H9 (cell line): ENCODE measurements around the gene NCAM1. TPM values are rescaled to one million over a fixed set of nuclear protein-coding genes. Genes with fewer than 3 reads are reported as not detected.

ENCODE experiments used
- DNase-seq: peaks from one replicate; pipeline ENCODE4 v3.0.0-alpha.2; 2017
- H2AFZ ChIP-seq: one replicate; pipeline ENCODE4 v1.6.1; 2013; ENCODE audit warnings: mild to moderate bottlenecking, low read length, control low read depth, moderate library complexity
- H2AK5ac ChIP-seq: 2 replicates; pipeline ENCODE4 v1.6.1; 2013; ENCODE audit warnings: low read length, control low read depth, mixed read lengths; ENCODE audit not compliant: insufficient read length
- H2BK120ac ChIP-seq: one replicate; pipeline ENCODE4 v1.6.1; 2013; ENCODE audit warnings: low read depth, mild to moderate bottlenecking, low read length, control low read depth, inconsistent platforms; ENCODE audit not compliant: poor library complexity, severe bottlenecking
- H2BK12ac ChIP-seq: 2 replicates; pipeline ENCODE4 v1.6.1; 2013; ENCODE audit warnings: low read length, control low read depth, mixed read lengths, low read depth; ENCODE audit not compliant: insufficient read length
- H2BK15ac ChIP-seq: 2 replicates; pipeline ENCODE4 v1.6.1; 2013; ENCODE audit warnings: low read depth, low read length, control low read depth
- H2BK20ac ChIP-seq: one replicate; pipeline ENCODE4 v1.6.1; 2013; ENCODE audit warnings: low read depth, mild to moderate bottlenecking, low read length, control low read depth, inconsistent platforms; ENCODE audit not compliant: poor library complexity, severe bottlenecking
- H2BK5ac ChIP-seq: 2 replicates; pipeline ENCODE4 v1.6.1; 2013; ENCODE audit warnings: low read length, control low read depth, mixed read lengths; ENCODE audit not compliant: insufficient read length
- H3K14ac ChIP-seq: 2 replicates; pipeline ENCODE4 v1.6.1; 2013; ENCODE audit warnings: low read length, control low read depth; ENCODE audit not compliant: insufficient read depth
- H3K18ac ChIP-seq: 2 replicates; pipeline ENCODE4 v1.6.1; 2013; ENCODE audit warnings: low read depth, mild to moderate bottlenecking, mixed read lengths, low read length, control low read depth; ENCODE audit not compliant: insufficient read length
- H3K23ac ChIP-seq: 2 replicates; pipeline ENCODE4 v1.6.1; 2013; ENCODE audit warnings: low read length, control low read depth, mixed read lengths, low read depth; ENCODE audit not compliant: insufficient read length
- H3K23me2 ChIP-seq: 2 replicates; pipeline ENCODE4 v1.6.1; 2013; ENCODE audit warnings: low read depth, mild to moderate bottlenecking, mixed read lengths, low read length, control low read depth; ENCODE audit not compliant: insufficient read length, poor library complexity, severe bottlenecking
- H3K27ac ChIP-seq: 2 replicates; pipeline ENCODE4 v1.5.1; 2013; ENCODE audit warnings: low read length, control low read depth, mixed read lengths, low read depth; ENCODE audit not compliant: insufficient read length
- H3K27me3 ChIP-seq: 2 replicates; pipeline ENCODE4 v1.6.1; 2013; ENCODE audit warnings: low read length, control low read depth, inconsistent platforms; ENCODE audit not compliant: insufficient read depth
- H3K4ac ChIP-seq: 2 replicates; pipeline ENCODE4 v1.6.1; 2013; ENCODE audit warnings: low read depth, mild to moderate bottlenecking, control low read depth, inconsistent platforms, low read length, moderate library complexity
- H3K4me1 ChIP-seq: 2 replicates; pipeline ENCODE4 v1.6.1; 2013; ENCODE audit warnings: low read length, control low read depth, inconsistent platforms; ENCODE audit not compliant: insufficient read depth
- H3K4me2 ChIP-seq: 2 replicates; pipeline ENCODE4 v1.6.1; 2013; ENCODE audit warnings: low read length, control low read depth, mixed read lengths; ENCODE audit not compliant: insufficient read length, insufficient read depth
- H3K56ac ChIP-seq: 2 replicates; pipeline ENCODE4 v1.6.1; 2013; ENCODE audit warnings: low read depth, mild to moderate bottlenecking, mixed read lengths, low read length, control low read depth; ENCODE audit not compliant: insufficient read length
- H3K79me1 ChIP-seq: 2 replicates; pipeline ENCODE4 v1.6.1; 2013; ENCODE audit warnings: low read depth, mild to moderate bottlenecking, moderate library complexity, low read length, control low read depth, inconsistent platforms; ENCODE audit not compliant: insufficient read depth, poor library complexity, severe bottlenecking
- H3K79me2 ChIP-seq: 2 replicates; pipeline ENCODE4 v1.6.1; 2013; ENCODE audit warnings: low read length, control low read depth, inconsistent platforms; ENCODE audit not compliant: insufficient read depth
- H3K9ac ChIP-seq: 2 replicates; pipeline ENCODE4 v1.6.1; 2013; ENCODE audit warnings: low read length, control low read depth, mixed read lengths; ENCODE audit not compliant: insufficient read length; ENCODE audit errors: extremely low read depth
- H3K9me3 ChIP-seq: one replicate; pipeline ENCODE4 v1.6.1; 2013; ENCODE audit warnings: low read depth, low read length, inconsistent platforms; ENCODE audit not compliant: control insufficient read depth
- H3T11ph ChIP-seq: one replicate; pipeline ENCODE4 v1.6.1; 2013; ENCODE audit warnings: mild to moderate bottlenecking, low read length, control low read depth, inconsistent platforms
- H4K20me1 ChIP-seq: one replicate; pipeline ENCODE4 v1.6.1; 2013; ENCODE audit not compliant: control insufficient read depth, insufficient read length, insufficient read depth
- H4K5ac ChIP-seq: 2 replicates; pipeline ENCODE4 v1.6.1; 2013; ENCODE audit warnings: low read depth, mild to moderate bottlenecking, mixed read lengths, low read length, control low read depth; ENCODE audit not compliant: insufficient read length
- H4K8ac ChIP-seq: replicated peaks from 2 replicates; pipeline ENCODE4 v1.6.1; 2013; ENCODE audit warnings: low read length, control low read depth, mixed read lengths, low read depth; ENCODE audit not compliant: insufficient read length
- H4K91ac ChIP-seq: 2 replicates; pipeline ENCODE4 v1.6.1; 2013; ENCODE audit warnings: low read depth, mild to moderate bottlenecking, moderate library complexity, mixed read lengths, low read length, control low read depth; ENCODE audit not compliant: insufficient read length
- H3K27ac Mint-ChIP-seq, 3 experiments: 2 replicates in 2 of 3; 3 replicates in 1 of 3; pipeline ENCODE4 v1.8.0; 2020 to 2021; ENCODE audit warnings: mixed read lengths in 3 of 3, mild to moderate bottlenecking in 1 of 3, moderate library complexity in 1 of 3
- H3K27me3 Mint-ChIP-seq: 2 replicates; pipeline ENCODE4 v1.8.0; 2021; ENCODE audit warnings: low read depth, mild to moderate bottlenecking, moderate library complexity, mixed read lengths
- H3K36me3 Mint-ChIP-seq, 3 experiments: 2 replicates in 2 of 3; 3 replicates in 1 of 3; pipeline ENCODE4 v1.8.0; 2020 to 2021; ENCODE audit warnings: low read depth in 3 of 3, mixed read lengths in 3 of 3; ENCODE audit not compliant: insufficient read depth in 1 of 3
- H3K4me1 Mint-ChIP-seq, 2 experiments: 2 replicates each; pipeline ENCODE4 v1.8.0; 2020; ENCODE audit warnings: mixed read lengths in 2 of 2
- H3K4me3 Mint-ChIP-seq, 2 experiments: 2 replicates in 1 of 2; 3 replicates in 1 of 2; pipeline ENCODE4 v1.8.0; 2020 to 2021; ENCODE audit warnings: mild to moderate bottlenecking in 2 of 2, mixed read lengths in 2 of 2, moderate library complexity in 1 of 2
- H3K9me3 Mint-ChIP-seq, 2 experiments: 2 replicates in 1 of 2; 3 replicates in 1 of 2; pipeline ENCODE4 v1.8.0; 2020; ENCODE audit warnings: mild to moderate bottlenecking in 2 of 2, mixed read lengths in 2 of 2, moderate library complexity in 1 of 2
- WGBS: extraction: QIAGEN DNeasy Blood & Tissue Kit; methylation state at CpG from one replicate; pipeline ENCODE4 v1.1.7; 2013; ENCODE audit warnings: missing lambda C conversion rate, low lambda C conversion rate, mixed read lengths; ENCODE audit not compliant: insufficient read length; ENCODE audit errors: extremely low coverage; 5-methylcytosine and 5-hydroxymethylcytosine counted together
- total RNA-seq: library from RNA; stranded (reverse); gene quantifications from 2 replicates; pipeline ENCODE4 v1.2.1, GENCODE V29; 2021
- TF ChIP-seq, protein P1 (sequence below): fragments of 200-600 bp; sonication (generic); conservative IDR thresholded peaks from 3 replicates; pipeline ENCODE4 v1.8.0; 2021; ENCODE audit warnings: antibody characterized with exemption, mild to moderate bottlenecking

The NCAM1 gene
- total RNA-seq, 1 experiment from 2014 or later, result 2.5 TPM

DNA sequence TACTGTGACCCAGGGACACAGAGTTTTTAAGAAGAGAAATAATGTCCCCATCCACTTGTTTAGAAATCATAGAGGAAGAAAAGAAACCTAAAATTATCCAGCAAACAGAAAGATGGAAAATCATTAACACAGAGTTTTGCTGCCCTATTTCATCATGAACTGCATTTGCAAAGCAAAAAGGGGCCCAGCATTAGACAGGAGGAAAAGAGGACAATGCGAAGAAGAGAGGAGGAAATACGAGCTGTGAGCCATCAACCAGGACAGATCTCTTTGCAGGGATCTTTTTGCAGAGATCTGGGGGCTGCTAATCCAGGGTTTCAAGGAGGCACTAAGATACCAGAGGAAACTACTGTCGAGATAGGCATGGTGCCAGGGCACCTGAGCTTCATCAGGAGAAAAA lies 14.4 kb upstream of the NCAM1 start:
- Histone ChIP-seq H3K4ac (no peak overlapping the region), H3K9ac (no peak overlapping the region), H3K79me2 (no peaks in the 10 kb centered on the region), H3K23me2 (no peaks in the 10 kb centered on the region), H2BK15ac (no peak overlapping the region), H3K18ac (no peak overlapping the region), H3K23ac (no peak overlapping the region), H3K27ac (no peak overlapping the region), H4K91ac (no peak overlapping the region), H3T11ph (no peak overlapping the region), H2BK12ac (no peak overlapping the region), H3K4me2 (no peak overlapping the region), H2AK5ac (no peak overlapping the region), H3K9me3 (no peaks in the 10 kb centered on the region), H2AFZ (no peak overlapping the region), H4K8ac (no peak overlapping the region), H3K27me3 (no peaks in the 10 kb centered on the region), H3K4me1 (no peaks in the 10 kb centered on the region), H4K20me1 (no peaks in the 10 kb centered on the region), H2BK5ac (no peak overlapping the region), H2BK20ac (no peak overlapping the region), H4K5ac (no peak overlapping the region), H2BK120ac (no peak overlapping the region), H3K56ac (no peak overlapping the region), H3K14ac (no peak overlapping the region), H3K79me1 (no peaks in the 10 kb centered on the region)
- Mint-ChIP-seq H3K27me3 (peaks cover 6% of the 10 kb centered on the region), H3K27ac (peak overlapping the region in 1 of 3 experiments; percentile 32; a peak in 1 of 7 replicates), H3K4me1 (peaks cover 8 to 9% of the 10 kb centered on the region in 2 experiments), H3K9me3 (no peaks in the 10 kb centered on the region), H3K36me3 (no peaks in the 10 kb centered on the region), H3K4me3 (no peak overlapping the region)
- no peak for DNase-seq
- TF ChIP-seq, protein P1, sequence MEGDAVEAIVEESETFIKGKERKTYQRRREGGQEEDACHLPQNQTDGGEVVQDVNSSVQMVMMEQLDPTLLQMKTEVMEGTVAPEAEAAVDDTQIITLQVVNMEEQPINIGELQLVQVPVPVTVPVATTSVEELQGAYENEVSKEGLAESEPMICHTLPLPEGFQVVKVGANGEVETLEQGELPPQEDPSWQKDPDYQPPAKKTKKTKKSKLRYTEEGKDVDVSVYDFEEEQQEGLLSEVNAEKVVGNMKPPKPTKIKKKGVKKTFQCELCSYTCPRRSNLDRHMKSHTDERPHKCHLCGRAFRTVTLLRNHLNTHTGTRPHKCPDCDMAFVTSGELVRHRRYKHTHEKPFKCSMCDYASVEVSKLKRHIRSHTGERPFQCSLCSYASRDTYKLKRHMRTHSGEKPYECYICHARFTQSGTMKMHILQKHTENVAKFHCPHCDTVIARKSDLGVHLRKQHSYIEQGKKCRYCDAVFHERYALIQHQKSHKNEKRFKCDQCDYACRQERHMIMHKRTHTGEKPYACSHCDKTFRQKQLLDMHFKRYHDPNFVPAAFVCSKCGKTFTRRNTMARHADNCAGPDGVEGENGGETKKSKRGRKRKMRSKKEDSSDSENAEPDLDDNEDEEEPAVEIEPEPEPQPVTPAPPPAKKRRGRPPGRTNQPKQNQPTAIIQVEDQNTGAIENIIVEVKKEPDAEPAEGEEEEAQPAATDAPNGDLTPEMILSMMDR, result no peak
- WGBS, result no CpG with 5 or more reads among the region's 3 CpGs
